ENCODE data around the gene TMEM125.

Gene TMEM125

DNA sequence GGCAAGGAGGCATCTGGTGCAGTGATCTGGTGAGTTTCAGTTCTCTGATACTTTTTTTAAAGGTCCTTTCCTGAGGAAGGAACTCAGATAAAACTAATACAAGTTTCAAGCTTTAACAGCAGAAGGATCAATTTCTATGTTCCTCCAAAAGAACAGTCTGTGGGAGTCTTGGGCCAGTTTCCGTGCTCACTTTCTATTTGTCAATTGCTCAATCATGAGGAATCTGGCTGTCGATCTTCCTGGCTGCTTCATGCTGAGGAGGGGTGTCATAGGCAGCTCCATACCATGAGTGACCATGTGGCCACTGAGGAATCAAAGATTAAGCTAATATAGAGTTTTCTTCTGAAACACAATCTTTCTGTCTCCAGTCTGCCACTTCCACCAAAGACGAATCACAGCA is 11.4 kb upstream of the TMEM125 start:
- no peak for ATAC-seq
- H3K4me1 Mint-ChIP-seq: peaks cover 7% of the 10 kb centered on the region
- peaks cover 6% of the 10 kb centered on the region for H3K9me3 Mint-ChIP-seq
- peaks cover 3% of the 10 kb centered on the region for H3K36me3 Mint-ChIP-seq
- peaks cover 3% of the 10 kb centered on the region for H3K27me3 Mint-ChIP-seq
- no peak overlapping the region for H3K27ac Mint-ChIP-seq
- H3K4me3 Mint-ChIP-seq: no peak overlapping the region

GRCh38 chr1:43265431-43265830 is 4.4 kb upstream of the TMEM125 start:
- peaks cover 8% of the 10 kb centered on the region for H3K4me1 Mint-ChIP-seq
- ATAC-seq: no peak
- no peak overlapping the region for H3K27ac Mint-ChIP-seq

DNA sequence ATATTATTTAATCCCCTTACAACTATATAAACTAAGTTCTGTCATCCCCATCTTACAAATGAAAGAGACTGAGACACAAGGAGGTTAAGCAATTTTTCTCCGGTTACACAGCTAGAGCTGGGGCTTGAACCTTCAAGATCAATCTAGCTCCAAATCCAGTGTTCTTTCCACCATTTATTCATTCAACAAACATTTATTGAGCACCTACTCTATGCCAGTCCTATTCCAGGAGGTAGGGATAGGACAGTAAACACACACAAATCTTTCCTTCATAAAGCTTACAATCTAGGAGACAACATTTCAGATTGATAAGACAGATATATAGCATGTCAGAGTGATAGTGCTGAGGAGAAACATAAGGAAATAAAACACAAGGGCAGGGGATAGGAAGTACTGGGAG is 2.9 kb upstream of the TMEM125 start:
- Mint-ChIP-seq H3K4me3 (no peak overlapping the region), H3K9me3 (peaks cover 10% of the 10 kb centered on the region), H3K27me3 (peaks cover 50% of the 10 kb centered on the region), H3K36me3 (peaks cover 6% of the 10 kb centered on the region), H3K4me1 (peaks cover 18% of the 10 kb centered on the region), H3K27ac (no peak overlapping the region)
- no peak for ATAC-seq

More at GRCh38 chr1:43265431-43265830, 4.4 kb upstream of the TMEM125 start:
- peaks cover 6% of the 10 kb centered on the region for H3K36me3 Mint-ChIP-seq
- H3K4me3 Mint-ChIP-seq: no peak overlapping the region
- H3K27me3 Mint-ChIP-seq: peaks cover 37% of the 10 kb centered on the region
- H3K9me3 Mint-ChIP-seq: peaks cover 10% of the 10 kb centered on the region

DNA sequence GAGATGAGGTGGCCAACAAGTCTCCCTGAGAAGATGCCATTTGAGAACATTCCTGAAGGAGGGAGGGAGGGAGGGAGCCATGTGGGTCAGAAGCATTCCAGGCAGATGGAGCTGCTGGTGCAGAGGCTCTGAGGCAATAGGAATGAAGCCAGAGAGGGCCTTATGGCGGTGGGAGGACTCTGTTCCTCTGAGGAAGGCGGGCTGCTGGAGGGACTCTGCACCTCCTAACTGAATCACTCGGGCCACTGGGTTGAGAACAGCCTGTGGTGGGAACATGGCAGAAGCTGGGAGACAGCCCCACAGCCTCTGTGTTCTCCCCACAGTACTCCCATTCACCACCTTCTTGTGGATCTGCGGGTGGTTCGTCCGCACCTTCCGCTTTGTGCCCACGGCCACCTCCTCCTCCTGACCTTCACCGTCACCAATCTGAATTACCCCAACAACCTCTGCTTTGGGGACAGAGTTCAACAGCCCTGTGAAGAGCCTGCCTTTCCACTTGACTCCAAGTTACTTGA is 2.4 kb upstream of the TMEM125 start:
- Mint-ChIP-seq H3K4me3 (no peak overlapping the region), H3K27ac (no peak overlapping the region), H3K4me1 (peaks cover 18% of the 10 kb centered on the region), H3K27me3 (peaks cover 55% of the 10 kb centered on the region), H3K9me3 (peaks cover 9% of the 10 kb centered on the region), H3K36me3 (peaks cover 6% of the 10 kb centered on the region)
- no peak for ATAC-seq

DNA sequence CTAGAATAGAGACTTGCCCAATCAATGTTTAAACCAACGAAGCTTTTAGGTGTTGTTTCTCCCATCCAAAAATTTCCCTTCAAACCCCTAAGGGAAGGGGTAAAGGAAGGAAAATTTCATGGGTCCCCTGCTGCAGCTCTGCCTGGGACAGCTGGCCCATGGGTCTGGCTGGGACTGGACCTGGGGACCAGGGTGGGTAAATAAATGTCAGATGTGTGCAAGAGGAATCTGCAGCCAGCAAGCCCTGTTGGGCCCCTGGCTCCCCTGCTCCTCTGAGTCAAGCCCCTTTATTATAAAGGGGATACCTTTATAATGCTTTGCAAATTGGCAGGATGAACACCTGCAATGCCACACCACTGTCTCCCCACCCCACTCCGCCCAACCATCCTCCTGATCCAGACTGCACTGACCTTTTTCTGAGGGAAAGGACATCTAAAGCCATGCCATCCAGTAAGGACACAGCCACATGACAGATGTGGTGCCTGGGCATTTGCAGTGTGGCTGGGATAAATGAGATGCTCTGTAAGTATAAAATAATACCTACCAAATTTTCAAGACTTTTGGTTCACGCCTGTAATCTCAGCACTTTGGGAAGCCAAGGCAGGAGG is 1.9 kb upstream of the TMEM125 start:
- Mint-ChIP-seq H3K9me3 (peaks cover 5% of the 10 kb centered on the region), H3K4me3 (no peak overlapping the region), H3K36me3 (peaks cover 6% of the 10 kb centered on the region), H3K27me3 (peaks cover 55% of the 10 kb centered on the region), H3K27ac (no peak overlapping the region), H3K4me1 (peaks cover 18% of the 10 kb centered on the region)
- ATAC-seq: no peak

GRCh38 chr1:43270421-43271095 is 775 bp downstream of the TMEM125 start:
- Mint-ChIP-seq H3K4me3 (peak overlapping the region; percentile 64), H3K27me3 (peaks cover 46% of the 10 kb centered on the region)

DNA sequence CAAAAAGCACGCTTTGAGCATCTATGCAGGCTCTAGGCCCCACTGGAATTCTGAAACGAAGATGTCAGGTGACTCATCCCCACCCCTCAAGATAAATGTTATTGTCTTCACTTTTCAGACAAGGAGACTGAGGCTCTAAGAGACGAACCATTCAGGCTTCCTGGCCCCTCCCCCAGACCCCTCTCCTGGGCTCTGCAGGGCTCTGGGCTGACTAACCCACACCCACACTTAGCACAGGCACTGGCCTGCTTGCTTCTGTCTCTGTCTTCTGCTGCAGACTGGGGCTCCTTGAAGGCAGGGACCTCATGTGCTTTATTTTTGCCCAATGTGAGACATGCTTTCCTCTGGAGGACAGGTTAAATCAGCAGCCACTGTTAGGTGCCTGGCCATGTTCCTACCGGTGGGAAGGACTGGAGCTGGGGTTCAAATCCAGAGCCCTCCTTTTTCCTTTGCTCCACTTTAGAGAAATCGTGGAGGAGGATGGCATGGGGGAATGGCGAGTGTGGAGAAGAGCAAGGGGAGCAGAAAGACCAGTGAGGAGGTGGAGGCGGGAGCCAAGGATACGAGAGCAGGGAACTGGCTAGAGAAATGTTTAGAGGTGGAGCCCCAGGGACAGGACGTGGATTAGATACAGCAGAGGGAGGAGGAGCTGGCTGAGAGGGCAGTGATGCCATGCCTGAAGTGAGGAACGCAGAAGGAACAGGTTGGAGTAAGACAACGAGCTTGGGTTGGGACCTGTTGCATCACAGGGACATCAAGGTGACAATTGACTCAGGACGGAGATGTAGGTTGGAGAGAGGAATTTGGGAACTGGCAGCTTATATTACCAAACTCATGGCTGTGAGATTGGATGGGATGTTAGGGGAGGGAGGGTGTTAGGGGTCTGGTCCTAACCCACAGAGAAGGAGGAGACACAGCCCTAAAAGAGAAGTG is 1.7 kb downstream of the TMEM125 start:
- Mint-ChIP-seq H3K27me3 (peaks cover 47% of the 10 kb centered on the region), H3K4me3 (peak overlapping the region; percentile 64), H3K36me3 (no peaks in the 10 kb centered on the region), H3K9me3 (no peaks in the 10 kb centered on the region), H3K4me1 (peaks cover 24% of the 10 kb centered on the region), H3K27ac (no peak overlapping the region)
- ATAC-seq: no peak

More at GRCh38 chr1:43270421-43271095, 775 bp downstream of the TMEM125 start:
- ATAC-seq: no peak
- Mint-ChIP-seq H3K9me3 (no peaks in the 10 kb centered on the region), H3K36me3 (no peaks in the 10 kb centered on the region), H3K4me1 (peaks cover 24% of the 10 kb centered on the region), H3K27ac (no peak overlapping the region)

- ATAC-seq: no peak
- H3K27me3 Mint-ChIP-seq: peaks cover 48% of the 10 kb centered on the region
- H3K4me1 Mint-ChIP-seq: peaks cover 24% of the 10 kb centered on the region
- no peaks in the 10 kb centered on the region for H3K9me3 Mint-ChIP-seq
- no peak overlapping the region for H3K4me3 Mint-ChIP-seq
- H3K27ac Mint-ChIP-seq: no peak overlapping the region
- no peaks in the 10 kb centered on the region for H3K36me3 Mint-ChIP-seq
Observed at GRCh38 chr1:43272161-43272560, 2.4 kb downstream of the TMEM125 start.

GRCh38 chr1:43272576-43273571 is 3.1 kb downstream of the TMEM125 start:
- H3K36me3 Mint-ChIP-seq: no peaks in the 10 kb centered on the region
- H3K27me3 Mint-ChIP-seq: peaks cover 42% of the 10 kb centered on the region
- ATAC-seq: no peak
- no peak overlapping the region for H3K4me3 Mint-ChIP-seq
- H3K4me1 Mint-ChIP-seq: peaks cover 24% of the 10 kb centered on the region
- no peaks in the 10 kb centered on the region for H3K9me3 Mint-ChIP-seq
- H3K27ac Mint-ChIP-seq: no peak overlapping the region

GRCh38 chr1:43273708-43274107 is 3.9 kb downstream of the TMEM125 start:
- Mint-ChIP-seq H3K27me3 (peaks cover 41% of the 10 kb centered on the region), H3K36me3 (no peaks in the 10 kb centered on the region), H3K27ac (no peak overlapping the region), H3K9me3 (no peaks in the 10 kb centered on the region), H3K4me3 (no peak overlapping the region), H3K4me1 (peaks cover 24% of the 10 kb centered on the region)
- no peak for ATAC-seq

DNA sequence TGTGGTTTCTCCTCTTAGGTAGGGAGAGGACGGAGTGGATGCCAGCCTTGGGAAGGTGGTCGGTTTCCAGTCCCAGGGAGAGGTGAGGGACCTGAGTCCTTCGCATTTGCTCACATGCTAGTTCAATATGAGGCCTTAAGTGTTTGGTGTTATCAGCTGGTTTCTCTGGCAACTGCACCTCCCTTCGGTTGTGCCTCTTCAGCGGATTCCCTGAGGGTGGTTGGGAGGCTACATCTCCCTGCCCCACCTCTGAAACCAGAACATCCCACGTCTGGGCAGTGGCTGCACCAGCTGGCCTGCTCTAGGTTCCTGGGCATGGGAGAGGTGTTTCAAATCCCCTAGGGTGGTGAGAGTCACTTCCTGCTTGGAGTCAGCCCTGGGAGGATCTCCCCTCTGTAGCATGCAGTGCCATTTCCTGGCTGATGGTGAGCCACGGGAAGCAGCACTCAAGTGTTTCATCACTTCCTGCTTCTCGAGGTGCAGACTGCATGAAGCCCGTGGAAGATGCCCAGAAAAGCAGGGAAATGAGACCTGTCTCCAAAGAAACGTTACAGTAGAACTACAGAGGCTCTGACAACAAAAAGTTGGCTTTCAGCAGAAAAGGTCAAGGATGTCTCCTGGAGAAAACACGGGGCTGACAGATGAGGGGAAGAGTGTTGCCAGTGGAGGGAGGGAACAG is 4.5 kb downstream of the TMEM125 start:
- Mint-ChIP-seq H3K9me3 (no peaks in the 10 kb centered on the region), H3K4me1 (peaks cover 24% of the 10 kb centered on the region), H3K27me3 (peaks cover 40% of the 10 kb centered on the region), H3K4me3 (no peak overlapping the region), H3K36me3 (no peaks in the 10 kb centered on the region), H3K27ac (peak overlapping the region; percentile 50)
- peak; percentile 46 for ATAC-seq

DNA sequence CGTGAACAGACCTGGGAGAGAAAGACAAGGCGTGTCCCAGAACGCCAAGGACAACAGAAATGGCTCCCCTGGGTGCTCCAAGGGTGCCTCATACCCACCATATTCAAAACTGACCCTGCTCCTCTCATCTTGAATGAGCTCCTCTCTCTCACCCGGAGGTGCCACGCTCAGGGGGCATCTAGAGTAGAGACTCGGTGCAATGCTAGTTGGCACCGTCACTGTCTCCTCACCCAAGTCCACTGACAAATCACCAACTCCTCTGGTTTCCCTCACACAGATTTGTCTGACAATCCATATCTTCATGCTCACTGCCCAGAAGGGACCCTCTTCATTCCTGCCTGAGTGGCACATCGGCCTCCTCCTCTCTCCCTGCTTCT is 5.0 kb downstream of the TMEM125 start:
- Mint-ChIP-seq H3K9me3 (no peaks in the 10 kb centered on the region), H3K36me3 (no peaks in the 10 kb centered on the region), H3K27ac (peak overlapping the region; percentile 50), H3K27me3 (peaks cover 38% of the 10 kb centered on the region), H3K4me1 (peaks cover 23% of the 10 kb centered on the region), H3K4me3 (no peak overlapping the region)
- ATAC-seq: no peak

- H3K4me3 Mint-ChIP-seq: no peak overlapping the region
- H3K9me3 Mint-ChIP-seq: no peaks in the 10 kb centered on the region
- H3K27ac Mint-ChIP-seq: no peak overlapping the region
Observed at GRCh38 chr1:43275826-43276620, 6.2 kb downstream of the TMEM125 start.

More at GRCh38 chr1:43275826-43276620, 6.2 kb downstream of the TMEM125 start:
- Mint-ChIP-seq H3K27me3 (peaks cover 38% of the 10 kb centered on the region), H3K4me1 (peaks cover 11% of the 10 kb centered on the region), H3K36me3 (no peaks in the 10 kb centered on the region)
- no peak for ATAC-seq

Data from stimulated activated memory B cell treated with anti-CD40 and anti-IgM and Interleukin-4, amounts not matched to agents 10 μg/mL and 1 μg/mL and 100 μg/mL, for 72 hours (primary cell).